ENCODE data around the gene MATR3. TPM values are rescaled to one million over a fixed set of nuclear protein-coding genes. Genes with fewer than 3 reads are reported as not detected.

Gene MATR3
- total RNA-seq, 1 experiment from 2014 or later = 194 TPM

GRCh38 chr5:139287890-139288635 is 5.5 kb upstream of the MATR3 start:
- BruUV-seq (replicated peaks) = no TSS peak
- 0 out of 2 replicates have a peak, but pooled peaks cover 1% of the 10 kb centered on the region for H3K4me1 ChIP-seq (ENCODE audit: control insufficient read depth, insufficient read depth, low read length)
- H3K27ac ChIP-seq (ENCODE audit: low read length) = no peak overlapping the region
- ChIA-PET POLR2A (interaction anchor here (0.6 to 0.7 kb wide), 3 partner anchors 10 to 291 kb away, joined by 3 to 6 read pairs (median 3); no protein-coding TSS in a partner anchor), CTCF (no interaction called here)
- H3K36me3 ChIP-seq (ENCODE audit: control insufficient read depth, insufficient read depth, low read length) = peaks cover 15% of the 10 kb centered on the region
- in situ Hi-C loops (cut with HindIII; ENCODE audit: low pct_unique_long_range_greater_than_20kb, low sequenced_read_pairs) = no loop called here
- intact Hi-C loops (cut with micrococcal nuclease; ENCODE audit: unreplicated experiment) = loop anchor here (10.0 kb wide), 1 partner anchor 107 kb away; the partner anchor contains the start of gene PROB1
- H3K9me3 ChIP-seq (ENCODE audit: control insufficient read depth, insufficient read depth, low read depth, low read length) = no peaks in the 10 kb centered on the region
- ATAC-seq (peak; percentile 58), DNase-seq (ENCODE audit: low read depth, low spot score) (no peak)
- H3K27me3 ChIP-seq (ENCODE audit: control insufficient read depth, insufficient read depth, low read length) = no peaks in the 10 kb centered on the region
- peak; percentile 25; the same call in 1 of the 2 replicates for TF ChIP-seq POLR2AphosphoS5 (IDR thresholded peaks at IDR 0.05; ENCODE audit: low read depth, low read length)
- 0 out of 2 replicates have a peak, but pooled peaks have one; percentile 4 for TF ChIP-seq SIN3A (IDR thresholded peaks at IDR 0.05; ENCODE audit: borderline replicate concordance, insufficient read depth, low read depth, low read length)
- TF ChIP-seq, protein P1, sequence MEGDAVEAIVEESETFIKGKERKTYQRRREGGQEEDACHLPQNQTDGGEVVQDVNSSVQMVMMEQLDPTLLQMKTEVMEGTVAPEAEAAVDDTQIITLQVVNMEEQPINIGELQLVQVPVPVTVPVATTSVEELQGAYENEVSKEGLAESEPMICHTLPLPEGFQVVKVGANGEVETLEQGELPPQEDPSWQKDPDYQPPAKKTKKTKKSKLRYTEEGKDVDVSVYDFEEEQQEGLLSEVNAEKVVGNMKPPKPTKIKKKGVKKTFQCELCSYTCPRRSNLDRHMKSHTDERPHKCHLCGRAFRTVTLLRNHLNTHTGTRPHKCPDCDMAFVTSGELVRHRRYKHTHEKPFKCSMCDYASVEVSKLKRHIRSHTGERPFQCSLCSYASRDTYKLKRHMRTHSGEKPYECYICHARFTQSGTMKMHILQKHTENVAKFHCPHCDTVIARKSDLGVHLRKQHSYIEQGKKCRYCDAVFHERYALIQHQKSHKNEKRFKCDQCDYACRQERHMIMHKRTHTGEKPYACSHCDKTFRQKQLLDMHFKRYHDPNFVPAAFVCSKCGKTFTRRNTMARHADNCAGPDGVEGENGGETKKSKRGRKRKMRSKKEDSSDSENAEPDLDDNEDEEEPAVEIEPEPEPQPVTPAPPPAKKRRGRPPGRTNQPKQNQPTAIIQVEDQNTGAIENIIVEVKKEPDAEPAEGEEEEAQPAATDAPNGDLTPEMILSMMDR (IDR thresholded peaks at IDR 0.05) = no peak; the same call in 1 of the 2 replicates
- no peak overlapping the region for H3K4me3 ChIP-seq (ENCODE audit: low read depth in 2 of 2, low read length in 2 of 2)

GRCh38 chr5:139291051-139291450 is 2.5 kb upstream of the MATR3 start:
- ChIA-PET POLR2A (interaction anchor here (0.6 kb wide), 2 partner anchors 270 to 797 kb away, joined by 10 to 13 read pairs; partner anchors contain the start of gene UBE2D2), CTCF (no interaction called here)
- no peak for DNase-seq (ENCODE audit: low read depth, low spot score)
- no peak for ATAC-seq
- no peak for TF ChIP-seq POLR2AphosphoS5 (IDR thresholded peaks at IDR 0.05; ENCODE audit: low read depth, low read length)
- TF ChIP-seq, protein P1 (IDR thresholded peaks at IDR 0.05) = no peak
- TF ChIP-seq TCF7L2 (IDR thresholded peaks at IDR 0.05; ENCODE audit: low read depth, low read length) = no peak
- TF ChIP-seq SIN3A (IDR thresholded peaks at IDR 0.05; ENCODE audit: borderline replicate concordance, insufficient read depth, low read depth, low read length) = no peak
- TF ChIP-seq, protein P2, sequence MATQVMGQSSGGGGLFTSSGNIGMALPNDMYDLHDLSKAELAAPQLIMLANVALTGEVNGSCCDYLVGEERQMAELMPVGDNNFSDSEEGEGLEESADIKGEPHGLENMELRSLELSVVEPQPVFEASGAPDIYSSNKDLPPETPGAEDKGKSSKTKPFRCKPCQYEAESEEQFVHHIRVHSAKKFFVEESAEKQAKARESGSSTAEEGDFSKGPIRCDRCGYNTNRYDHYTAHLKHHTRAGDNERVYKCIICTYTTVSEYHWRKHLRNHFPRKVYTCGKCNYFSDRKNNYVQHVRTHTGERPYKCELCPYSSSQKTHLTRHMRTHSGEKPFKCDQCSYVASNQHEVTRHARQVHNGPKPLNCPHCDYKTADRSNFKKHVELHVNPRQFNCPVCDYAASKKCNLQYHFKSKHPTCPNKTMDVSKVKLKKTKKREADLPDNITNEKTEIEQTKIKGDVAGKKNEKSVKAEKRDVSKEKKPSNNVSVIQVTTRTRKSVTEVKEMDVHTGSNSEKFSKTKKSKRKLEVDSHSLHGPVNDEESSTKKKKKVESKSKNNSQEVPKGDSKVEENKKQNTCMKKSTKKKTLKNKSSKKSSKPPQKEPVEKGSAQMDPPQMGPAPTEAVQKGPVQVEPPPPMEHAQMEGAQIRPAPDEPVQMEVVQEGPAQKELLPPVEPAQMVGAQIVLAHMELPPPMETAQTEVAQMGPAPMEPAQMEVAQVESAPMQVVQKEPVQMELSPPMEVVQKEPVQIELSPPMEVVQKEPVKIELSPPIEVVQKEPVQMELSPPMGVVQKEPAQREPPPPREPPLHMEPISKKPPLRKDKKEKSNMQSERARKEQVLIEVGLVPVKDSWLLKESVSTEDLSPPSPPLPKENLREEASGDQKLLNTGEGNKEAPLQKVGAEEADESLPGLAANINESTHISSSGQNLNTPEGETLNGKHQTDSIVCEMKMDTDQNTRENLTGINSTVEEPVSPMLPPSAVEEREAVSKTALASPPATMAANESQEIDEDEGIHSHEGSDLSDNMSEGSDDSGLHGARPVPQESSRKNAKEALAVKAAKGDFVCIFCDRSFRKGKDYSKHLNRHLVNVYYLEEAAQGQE (IDR thresholded peaks at IDR 0.05; ENCODE audit: insufficient read depth in 1 of 2, low read depth in 2 of 2, low read length in 1 of 2) = no peak
- no TSS peak for BruUV-seq (replicated peaks)
- H3K4me3 ChIP-seq (ENCODE audit: low read depth in 2 of 2, low read length in 2 of 2) = no peak overlapping the region
- H3K27ac ChIP-seq (ENCODE audit: low read length) = no peak overlapping the region
- intact Hi-C loops (cut with micrococcal nuclease; ENCODE audit: unreplicated experiment) (no loop called here), in situ Hi-C loops (cut with HindIII; ENCODE audit: low pct_unique_long_range_greater_than_20kb, low sequenced_read_pairs) (no loop called here)
- H3K27me3 ChIP-seq (ENCODE audit: control insufficient read depth, insufficient read depth, low read length) = no peaks in the 10 kb centered on the region
- no peaks in the 10 kb centered on the region for H3K9me3 ChIP-seq (ENCODE audit: control insufficient read depth, insufficient read depth, low read depth, low read length)
- H3K4me1 ChIP-seq (ENCODE audit: control insufficient read depth, insufficient read depth, low read length) = peaks cover 4% of the 10 kb centered on the region; the same call in 1 of the 2 replicates
- peaks cover 6% of the 10 kb centered on the region for H3K36me3 ChIP-seq (ENCODE audit: control insufficient read depth, insufficient read depth, low read length)

All from Panc1 (cell line).